Measurements from ENCODE around the gene PNPLA4. TPM values are rescaled to one million over a fixed set of nuclear protein-coding genes. Genes with fewer than 3 reads are reported as not detected.

The PNPLA4 gene
- total and polyA plus RNA-seq, 2 of the 13 experiments (the other 11 are each of a cell fraction or from before 2014, with no cell fraction given): 13.0 to 17.7 TPM

- TF ChIP-seq PBX2 (CRISPR knock-in tag; IDR thresholded peaks at IDR 0.05) (peak; percentile 73), POGZ (CRISPR knock-in tag; IDR thresholded peaks at IDR 0.05) (peak; percentile 14; the same call in 1 of the 2 replicates), CTCF (CRISPR knock-in tag; IDR thresholded peaks at IDR 0.05) (peak; percentile 53), MIXL1 (CRISPR knock-in tag; IDR thresholded peaks at IDR 0.05) (no peak), ZNF12 (CRISPR knock-in tag; IDR thresholded peaks at IDR 0.05) (no peak), ZBTB7A (CRISPR knock-in tag; IDR thresholded peaks at IDR 0.05) (no peak), PHF5A (CRISPR knock-in tag; IDR thresholded peaks at IDR 0.05; ENCODE audit: low read depth, unreplicated experiment) (no peak), FOXC1 (CRISPR knock-in tag; IDR thresholded peaks at IDR 0.05; ENCODE audit: borderline replicate concordance) (no peak), ZNF607 (CRISPR knock-in tag; IDR thresholded peaks at IDR 0.05; ENCODE audit: borderline replicate concordance) (no peak), PAWR (CRISPR knock-in tag; IDR thresholded peaks at IDR 0.05; ENCODE audit: borderline replicate concordance) (no peak), CBFB (CRISPR knock-in tag; IDR thresholded peaks at IDR 0.05) (no peak), ATF6 (CRISPR knock-in tag; conservative IDR thresholded peaks at IDR 0.05) (no peak), TFDP2 (CRISPR knock-in tag; IDR thresholded peaks at IDR 0.05) (peak; percentile 45), ZNF574 (CRISPR knock-in tag; IDR thresholded peaks at IDR 0.05) (peak; percentile 55), UBTF (CRISPR knock-in tag; IDR thresholded peaks at IDR 0.05) (peak; percentile 38; the same call in 1 of the 2 replicates), ZNF790 (CRISPR knock-in tag; IDR thresholded peaks at IDR 0.05; ENCODE audit: borderline replicate concordance) (no peak), CHD2 (IDR thresholded peaks at IDR 0.05; ENCODE audit: low read depth, low read length) (no peak)
These were observed at the start of gene PNPLA4 (continued) for GRCh38 chrX:7927259-7928167.
